K562 (cell line): ENCODE data around the gene PHC3. TPM values are rescaled to one million over a fixed set of nuclear protein-coding genes. Genes with fewer than 3 reads are reported as not detected.

Experiments
- HINFP ChIP-seq: fragments of 450-650 bp; conservative IDR thresholded peaks from 2 replicates; pipeline ENCODE4 v1.6.1; 2016; ENCODE audit warnings: missing genetic modification characterization, low read depth, mild to moderate bottlenecking, control low read depth, missing compliant biosample characterization
- MGA ChIP-seq: fragments of 450-650 bp; IDR thresholded peaks from 2 replicates; pipeline ENCODE4 v1.6.1; 2016; ENCODE audit warnings: mild to moderate bottlenecking, moderate library complexity
- NR2C2 ChIP-seq, 2 experiments: fragments of 200-800 bp in 1 of 2; sonication (Bioruptor generic) in 1 of 2; sonication (generic) in 1 of 2; formaldehyde crosslinking in 1 of 2; IDR thresholded peaks; 2 replicates each; pipeline versions ENCODE4 v1.6.1 to v1.8.0; 2016 to 2022; ENCODE audit warnings: mild to moderate bottlenecking in 1 of 2, missing compliant biosample characterization in 1 of 2, missing genetic modification characterization in 1 of 2, missing genetic modification reagents in 1 of 2
- RAD21 ChIP-seq, 2 experiments: fragments of 250-450 bp in 1 of 2; fragments of 450-650 bp in 1 of 2; sonication (Bioruptor Pico) in 1 of 2; formaldehyde crosslinking in 1 of 2; IDR thresholded peaks in 1 of 2; conservative IDR thresholded peaks in 1 of 2; 2 replicates each; pipeline versions ENCODE4 v1.4.0 to v1.8.0; 2020 to 2022; ENCODE audit warnings: mild to moderate bottlenecking in 2 of 2, moderate library complexity in 1 of 2
- polyA plus RNA-seq, 8 experiments: library from polyadenylated mRNA; depleted of rRNA in 4 of 8; stranded (reverse) in 5 of 8; unstranded in 3 of 8; fragments of >200 nt; fragmentation: Nextera tagmentation in 2 of 8; fragmentation: Illumina TruSeq in 1 of 8; extraction: Ambion mirVana in 2 of 8; extraction: Trizol in 1 of 8; gene quantifications; 2 replicates each; pipeline versions ENCODE4 v1.2.1 to v1.2.3, GENCODE V29; 2011 to 2014; ENCODE audit warnings: inconsistent platforms in 1 of 8, missing spikeins in 1 of 8
- total RNA-seq, 7 experiments: library from RNA; depleted of rRNA in 6 of 7; stranded (reverse); fragments of >200 nt in 6 of 7; fragmentation: Illumina TruSeq in 2 of 7; extraction: Trizol in 2 of 7; gene quantifications; 2 replicates each; pipeline versions ENCODE4 v1.2.1 to v1.2.3, GENCODE V29; 2011 to 2021; ENCODE audit warnings: low replicate concordance in 1 of 7
- TF ChIP-seq, protein P1 (sequence below), 2 experiments: IDR thresholded peaks; 2 replicates each; pipeline ENCODE4 v1.6.1; 2012; ENCODE audit warnings: improper control_type of control experiment in 2 of 2, low read depth in 2 of 2, low read length in 2 of 2, borderline replicate concordance in 1 of 2
- TF ChIP-seq, protein P2 (sequence below): sonication (generic); formaldehyde crosslinking; IDR thresholded peaks from 2 replicates; pipeline ENCODE4 v1.8.1; 2023; ENCODE audit warnings: mild to moderate bottlenecking, missing genetic modification reagents

Gene PHC3
- total and polyA plus RNA-seq, 9 of the 15 experiments (the other 6 are each of a cell fraction or from before 2014, with no cell fraction given) = 3.1 to 21.6 (median 10.5) TPM

- TF ChIP-seq MGA = no peak
- TF ChIP-seq, protein P1, sequence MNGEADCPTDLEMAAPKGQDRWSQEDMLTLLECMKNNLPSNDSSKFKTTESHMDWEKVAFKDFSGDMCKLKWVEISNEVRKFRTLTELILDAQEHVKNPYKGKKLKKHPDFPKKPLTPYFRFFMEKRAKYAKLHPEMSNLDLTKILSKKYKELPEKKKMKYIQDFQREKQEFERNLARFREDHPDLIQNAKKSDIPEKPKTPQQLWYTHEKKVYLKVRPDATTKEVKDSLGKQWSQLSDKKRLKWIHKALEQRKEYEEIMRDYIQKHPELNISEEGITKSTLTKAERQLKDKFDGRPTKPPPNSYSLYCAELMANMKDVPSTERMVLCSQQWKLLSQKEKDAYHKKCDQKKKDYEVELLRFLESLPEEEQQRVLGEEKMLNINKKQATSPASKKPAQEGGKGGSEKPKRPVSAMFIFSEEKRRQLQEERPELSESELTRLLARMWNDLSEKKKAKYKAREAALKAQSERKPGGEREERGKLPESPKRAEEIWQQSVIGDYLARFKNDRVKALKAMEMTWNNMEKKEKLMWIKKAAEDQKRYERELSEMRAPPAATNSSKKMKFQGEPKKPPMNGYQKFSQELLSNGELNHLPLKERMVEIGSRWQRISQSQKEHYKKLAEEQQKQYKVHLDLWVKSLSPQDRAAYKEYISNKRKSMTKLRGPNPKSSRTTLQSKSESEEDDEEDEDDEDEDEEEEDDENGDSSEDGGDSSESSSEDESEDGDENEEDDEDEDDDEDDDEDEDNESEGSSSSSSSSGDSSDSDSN (IDR thresholded peaks at IDR 0.05; ENCODE audit: borderline replicate concordance in 1 of 2, low read depth in 2 of 2, low read length in 2 of 2) = no peak
- TF ChIP-seq RAD21 (CRISPR knock-in tag; conservative IDR thresholded peaks at IDR 0.05 in 1 of 2, IDR thresholded peaks at IDR 0.05 in 1 of 2) = peak in 1 of 2 experiments; percentile 52; a peak in 2 of 4 replicates
- TF ChIP-seq HINFP (tag) = no peak
- no peak for TF ChIP-seq NR2C2 (CRISPR knock-in tag; IDR thresholded peaks at IDR 0.05)
- no peak for TF ChIP-seq NR2C2 (tag; IDR thresholded peaks at IDR 0.05)
- TF ChIP-seq, protein P2, sequence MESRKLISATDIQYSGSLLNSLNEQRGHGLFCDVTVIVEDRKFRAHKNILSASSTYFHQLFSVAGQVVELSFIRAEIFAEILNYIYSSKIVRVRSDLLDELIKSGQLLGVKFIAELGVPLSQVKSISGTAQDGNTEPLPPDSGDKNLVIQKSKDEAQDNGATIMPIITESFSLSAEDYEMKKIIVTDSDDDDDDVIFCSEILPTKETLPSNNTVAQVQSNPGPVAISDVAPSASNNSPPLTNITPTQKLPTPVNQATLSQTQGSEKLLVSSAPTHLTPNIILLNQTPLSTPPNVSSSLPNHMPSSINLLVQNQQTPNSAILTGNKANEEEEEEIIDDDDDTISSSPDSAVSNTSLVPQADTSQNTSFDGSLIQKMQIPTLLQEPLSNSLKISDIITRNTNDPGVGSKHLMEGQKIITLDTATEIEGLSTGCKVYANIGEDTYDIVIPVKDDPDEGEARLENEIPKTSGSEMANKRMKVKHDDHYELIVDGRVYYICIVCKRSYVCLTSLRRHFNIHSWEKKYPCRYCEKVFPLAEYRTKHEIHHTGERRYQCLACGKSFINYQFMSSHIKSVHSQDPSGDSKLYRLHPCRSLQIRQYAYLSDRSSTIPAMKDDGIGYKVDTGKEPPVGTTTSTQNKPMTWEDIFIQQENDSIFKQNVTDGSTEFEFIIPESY = peak; percentile 97
These were observed 102.8 kb downstream of the PHC3 start (continued) for GRCh38 chr3:170078620-170079281.
